CD14-positive monocyte (primary cell): ENCODE data around the gene GALNT18. TPM values are rescaled to one million over a fixed set of nuclear protein-coding genes. Genes with fewer than 3 reads are reported as not detected.

ENCODE experiments used
- DNase-seq, 3 donors: peaks; one replicate each; pipeline ENCODE4 v3.0.0-alpha.2; 2011 to 2022
- H2AFZ ChIP-seq: 2 replicates; pipeline ENCODE4 v1.6.0; 2012; ENCODE audit warnings: mild to moderate bottlenecking, low read depth, low read length, inconsistent platforms; ENCODE audit not compliant: insufficient read depth, poor library complexity, severe bottlenecking
- H3K27ac ChIP-seq, 2 donors: 1 replicate in 1 of 2; 2 replicates in 1 of 2; pipeline ENCODE4 v1.5.1; 2012 to 2013; ENCODE audit warnings: low read length in 2 of 2, control low read depth in 1 of 2, inconsistent platforms in 1 of 2, low read depth in 1 of 2, mild to moderate bottlenecking in 1 of 2
- H3K27me3 ChIP-seq, 2 donors: one replicate each; pipeline versions ENCODE4 v1.6.0 to v1.6.1; 2011 to 2013; ENCODE audit warnings: low read length in 2 of 2; ENCODE audit not compliant: control insufficient read depth in 2 of 2, insufficient read depth in 2 of 2
- H3K36me3 ChIP-seq, 2 donors: replicated peaks in 1 of 2; 1 replicate in 1 of 2; 2 replicates in 1 of 2; pipeline versions ENCODE4 v1.5.1 to v1.6.1; 2012 to 2013; ENCODE audit warnings: low read length in 2 of 2, control low read depth in 1 of 2, inconsistent platforms in 1 of 2, mild to moderate bottlenecking in 1 of 2; ENCODE audit not compliant: insufficient read depth in 2 of 2, control insufficient read depth in 1 of 2
- H3K4me1 ChIP-seq, 2 donors: 1 replicate in 1 of 2; 2 replicates in 1 of 2; pipeline versions ENCODE4 v1.5.1 to v1.6.1; 2012 to 2013; ENCODE audit warnings: low read length in 2 of 2, control low read depth in 1 of 2, inconsistent platforms in 1 of 2, mild to moderate bottlenecking in 1 of 2, moderate library complexity in 1 of 2; ENCODE audit not compliant: insufficient read depth in 2 of 2, control insufficient read depth in 1 of 2
- H3K4me2 ChIP-seq: replicated peaks from 2 replicates; pipeline ENCODE3; 2012; ENCODE audit warnings: low read length, moderate library complexity, mild to moderate bottlenecking; ENCODE audit not compliant: poor library complexity, severe bottlenecking; ENCODE audit errors: extremely low read depth
- H3K4me3 ChIP-seq, 3 experiments: fragments of 200-600 bp in 1 of 3; sonication (generic) in 1 of 3; replicated peaks in 1 of 3; 1 replicate in 2 of 3; 2 replicates in 1 of 3; pipeline ENCODE4 v1.5.1; 2011 to 2013; ENCODE audit warnings: low read length in 3 of 3, mild to moderate bottlenecking in 3 of 3, control low read depth in 2 of 3, low read depth in 2 of 3, inconsistent platforms in 1 of 3, moderate library complexity in 1 of 3
- H3K79me2 ChIP-seq: 2 replicates; pipeline ENCODE4 v1.6.0; 2012; ENCODE audit warnings: mild to moderate bottlenecking, control low read depth, inconsistent platforms, low read length, moderate library complexity; ENCODE audit not compliant: insufficient read depth
- H3K9ac ChIP-seq: 2 replicates; pipeline ENCODE4 v1.6.0; 2017; ENCODE audit warnings: low read length, mild to moderate bottlenecking; ENCODE audit not compliant: insufficient read depth, poor library complexity, severe bottlenecking
- H3K9me3 ChIP-seq, 2 donors: replicated peaks in 1 of 2; 1 replicate in 1 of 2; 2 replicates in 1 of 2; pipeline versions ENCODE4 v1.5.1 to v1.6.1; 2012 to 2013; ENCODE audit warnings: low read length in 2 of 2, control low read depth in 1 of 2; ENCODE audit not compliant: control insufficient read depth in 1 of 2, insufficient read depth in 1 of 2
- H4K20me1 ChIP-seq: 2 replicates; pipeline ENCODE4 v1.6.0; 2012; ENCODE audit warnings: mild to moderate bottlenecking, low read length, control low read depth, moderate library complexity; ENCODE audit not compliant: insufficient read depth
- H3K27ac Mint-ChIP-seq, 7 donors: one replicate each; pipeline ENCODE4 v1.8.0; 2020; ENCODE audit warnings: mild to moderate bottlenecking in 7 of 7, mixed read lengths in 7 of 7, moderate library complexity in 6 of 7, inconsistent platforms in 2 of 7
- H3K27me3 Mint-ChIP-seq, 3 donors: one replicate each; pipeline ENCODE4 v1.8.0; 2021 to 2022; ENCODE audit warnings: low read depth in 3 of 3, mild to moderate bottlenecking in 3 of 3, mixed read lengths in 3 of 3, moderate library complexity in 3 of 3, inconsistent platforms in 1 of 3
- H3K36me3 Mint-ChIP-seq, 2 donors: one replicate each; pipeline ENCODE4 v1.8.0; 2020; ENCODE audit warnings: mixed read lengths in 2 of 2, inconsistent platforms in 1 of 2, mild to moderate bottlenecking in 1 of 2
- H3K4me1 Mint-ChIP-seq: one replicate; pipeline ENCODE4 v1.8.0; 2020; ENCODE audit warnings: mild to moderate bottlenecking, mixed read lengths
- H3K4me3 Mint-ChIP-seq, 2 donors: one replicate each; pipeline ENCODE4 v1.8.0; 2020; ENCODE audit warnings: mild to moderate bottlenecking in 2 of 2, mixed read lengths in 2 of 2, moderate library complexity in 1 of 2
- H3K9me3 Mint-ChIP-seq, 7 donors: one replicate each; pipeline ENCODE4 v1.8.0; 2020 to 2022; ENCODE audit warnings: mixed read lengths in 7 of 7, mild to moderate bottlenecking in 6 of 7, moderate library complexity in 6 of 7, inconsistent platforms in 2 of 7
- CTCF ChIP-seq: fragments of 200-600 bp; IDR thresholded peaks from one replicate; pipeline ENCODE4 v1.8.0; 2022; ENCODE audit warnings: antibody characterized with exemption, mild to moderate bottlenecking
- WGBS: methylation state at CpG from one replicate; pipeline ENCODE4 v1.1.5; 2013; ENCODE audit warnings: missing lambda C conversion rate; ENCODE audit not compliant: insufficient coverage; 5-methylcytosine and 5-hydroxymethylcytosine counted together
- intact Hi-C, 2 donors: fragments of 100-400 bp; cut with micrococcal nuclease; formaldehyde crosslinking; loops; one replicate each; pipeline versions ENCODE4 v1.15.0 to v1.15.1; 2023
- polyA plus RNA-seq, 3 donors: library from polyadenylated mRNA; depleted of rRNA in 1 of 3; unstranded in 2 of 3; stranded (reverse) in 1 of 3; fragments of 300-500 nt in 2 of 3; fragments of >200 nt in 1 of 3; fragmentation: Illumina TruSeq in 2 of 3; gene quantifications; 1 replicate in 2 of 3; 2 replicates in 1 of 3; pipeline ENCODE4 v1.2.3, GENCODE V29; 2012 to 2021

Gene GALNT18
- polyA plus RNA-seq, 3 donors = not detected

GRCh38 chr11:11397781-11398180 lies 224.0 kb downstream of the GALNT18 start:
- no peak overlapping the region for H2AFZ ChIP-seq
- no peaks in the 10 kb centered on the region for H3K9me3 ChIP-seq
- H3K27me3 ChIP-seq = peaks cover 3 to 12% of the 10 kb centered on the region in 2 donors
- no peak overlapping the region for H3K27ac ChIP-seq
- peaks cover 21 to 29% (median 28%) of the 10 kb centered on the region in 3 donors for H3K27me3 Mint-ChIP-seq
- no peak overlapping the region for H3K9ac ChIP-seq
- no peaks in the 10 kb centered on the region for H3K36me3 ChIP-seq
- H3K9me3 Mint-ChIP-seq = no peaks in the 10 kb centered on the region
- no peak overlapping the region for H3K4me3 ChIP-seq
- intact Hi-C loops = no loop called here
- no peak overlapping the region for H3K4me3 Mint-ChIP-seq
- no peaks in the 10 kb centered on the region for H3K36me3 Mint-ChIP-seq
- no peaks in the 10 kb centered on the region for H3K4me1 ChIP-seq
- 20% methylated on average over 1 of the region's 3 CpGs for WGBS
- no peaks in the 10 kb centered on the region for H3K4me1 Mint-ChIP-seq
- no peak overlapping the region for H3K4me2 ChIP-seq
- no peaks in the 10 kb centered on the region for H4K20me1 ChIP-seq
- no peak for TF ChIP-seq CTCF
- H3K79me2 ChIP-seq = no peaks in the 10 kb centered on the region
- no peak for DNase-seq
- no peak overlapping the region for H3K27ac Mint-ChIP-seq

GRCh38 chr11:11397036-11397415 lies 224.8 kb downstream of the GALNT18 start:
- no peak overlapping the region for H3K4me3 Mint-ChIP-seq
- DNase-seq = no peak
- Histone ChIP-seq H3K27ac (no peak overlapping the region), H3K9ac (no peak overlapping the region), H3K4me3 (no peak overlapping the region), H3K79me2 (no peaks in the 10 kb centered on the region), H2AFZ (no peak overlapping the region), H3K27me3 (peaks cover 2 to 12% of the 10 kb centered on the region in 2 donors), H4K20me1 (no peaks in the 10 kb centered on the region), H3K4me2 (no peak overlapping the region), H3K4me1 (no peaks in the 10 kb centered on the region), H3K36me3 (no peaks in the 10 kb centered on the region), H3K9me3 (no peaks in the 10 kb centered on the region)
- no peaks in the 10 kb centered on the region for H3K4me1 Mint-ChIP-seq
- H3K36me3 Mint-ChIP-seq = no peaks in the 10 kb centered on the region
- intact Hi-C loops = no loop called here
- peaks cover 21 to 25% (median 22%) of the 10 kb centered on the region in 3 donors for H3K27me3 Mint-ChIP-seq
- no peak for TF ChIP-seq CTCF
- no peaks in the 10 kb centered on the region for H3K9me3 Mint-ChIP-seq
- no peak overlapping the region for H3K27ac Mint-ChIP-seq
- 92% methylated on average over 2 of the region's 2 CpGs for WGBS
